ENCODE results near the gene UNC93B1. TPM values are rescaled to one million over a fixed set of nuclear protein-coding genes. Genes with fewer than 3 reads are reported as not detected.

Gene UNC93B1
- total RNA-seq, 2 donors from 2014 or later = 31.5 to 41.7 TPM

- no peaks in the 10 kb centered on the region for H3K36me3 ChIP-seq
- no peaks in the 10 kb centered on the region for H3K9me3 ChIP-seq
- no peaks in the 10 kb centered on the region for H3K27me3 ChIP-seq (replicated peaks; ENCODE audit: insufficient read depth)
- DNase-seq (ENCODE audit: low spot score) = no peak
- peak; percentile 21 for TF ChIP-seq POLR2AphosphoS5 (IDR thresholded peaks at IDR 0.05)
- no peak for TF ChIP-seq CTCF (IDR thresholded peaks at IDR 0.05)
- peak; percentile 45 for TF ChIP-seq POLR2A (IDR thresholded peaks at IDR 0.05)
- H3K4me1 ChIP-seq (replicated peaks) = no peaks in the 10 kb centered on the region
- H3K27ac ChIP-seq = peak overlapping the region in 1 of 2 donors; percentile 28
- 76% methylated on average over 14 of the region's 16 CpGs for WGBS
- no peak overlapping the region for H3K4me3 ChIP-seq
- intact Hi-C loops (cut with DNase I) = no loop called here
Observed at GRCh38 chr11:68012843-68013610, 9.1 kb upstream of the UNC93B1 start.

GRCh38 chr11:68012044-68012842, 8.3 kb upstream of the UNC93B1 start:
- Histone ChIP-seq H3K9me3 (no peaks in the 10 kb centered on the region), H3K36me3 (no peaks in the 10 kb centered on the region), H3K27me3 (replicated peaks; ENCODE audit: insufficient read depth) (no peaks in the 10 kb centered on the region), H3K4me1 (replicated peaks) (no peaks in the 10 kb centered on the region), H3K27ac (peak overlapping the region in 1 of 2 donors; percentile 18), H3K4me3 (no peak overlapping the region)
- no peak for DNase-seq (ENCODE audit: low spot score)
- no peak for TF ChIP-seq POLR2A (IDR thresholded peaks at IDR 0.05)
- intact Hi-C loops (cut with DNase I) = no loop called here
- 93% methylated on average over 17 of the region's 17 CpGs for WGBS

- Histone ChIP-seq H3K9me3 (no peaks in the 10 kb centered on the region), H3K27me3 (replicated peaks; ENCODE audit: insufficient read depth) (no peaks in the 10 kb centered on the region), H3K4me3 (peak overlapping the region in 1 of 2 donors; percentile 6), H3K4me1 (replicated peaks) (no peaks in the 10 kb centered on the region), H3K36me3 (no peaks in the 10 kb centered on the region), H3K27ac (peak overlapping the region; percentile 61 to 68)
- 86% methylated on average over 16 of the region's 16 CpGs for WGBS
- intact Hi-C loops (cut with DNase I) = no loop called here
- TF ChIP-seq POLR2AphosphoS5 (IDR thresholded peaks at IDR 0.05) (no peak), POLR2A (IDR thresholded peaks at IDR 0.05) (no peak), CTCF (IDR thresholded peaks at IDR 0.05) (no peak)
- no peak for DNase-seq (ENCODE audit: low spot score)
Observed at GRCh38 chr11:68011051-68011943, 7.4 kb upstream of the UNC93B1 start.

GRCh38 chr11:68010090-68011041, 6.5 kb upstream of the UNC93B1 start, which contains the start of gene ALDH3B1:
Gene ALDH3B1 (plus strand): TSS chr11:68010327. CDS start chr11:68015298, 4,971 bp downstream.
- Histone ChIP-seq H3K4me3 (peak within 1 kb of the TSS in 1 of 2 donors; percentile 6), H3K27me3 (replicated peaks; ENCODE audit: insufficient read depth) (no peaks in the 10 kb centered on the region), H3K27ac (peak within 1 kb of the TSS; percentile 61 to 68), H3K4me1 (replicated peaks) (no peaks in the 10 kb centered on the region), H3K36me3 (no peaks in the 10 kb centered on the region), H3K9me3 (no peaks in the 10 kb centered on the region)
- 23% methylated on average over 33 of the region's 33 CpGs for WGBS
- TF ChIP-seq POLR2A (IDR thresholded peaks at IDR 0.05) = peak; percentile 54
- TF ChIP-seq CTCF (IDR thresholded peaks at IDR 0.05) = no peak
- peak; percentile 43 for TF ChIP-seq POLR2AphosphoS5 (IDR thresholded peaks at IDR 0.05)
- DNase-seq (ENCODE audit: low spot score) = peak; percentile 46
- intact Hi-C loops (cut with DNase I) = no loop called here

Data from prostate gland (tissue), 2 donors.